Stimulated activated CD8-positive, alpha-beta memory T cell treated with anti-CD3 and anti-CD28 coated beads, Interleukin-4, amount 100 ng/mL, for 48 hours (primary cell): Measurements from ENCODE around the gene BMP6.

Source experiments
- DNase-seq: peaks from one replicate; pipeline ENCODE4 v3.0.0-alpha.2; 2020

BMP6 gene

GRCh38 chr6:7725849-7726415, at the start of gene BMP6:
Gene BMP6 (plus strand): TSS chr6:7726099. CDS start chr6:7726956, 857 bp downstream.
- DNase-seq: peak; percentile 71

GRCh38 chr6:7677229-7677628, 48.7 kb upstream of the BMP6 start:
- no peak for DNase-seq

GRCh38 chr6:7680393-7681075, 45.4 kb upstream of the BMP6 start:
- no peak for DNase-seq

GRCh38 chr6:7681449-7681848, 44.5 kb upstream of the BMP6 start:
- no peak for DNase-seq

GRCh38 chr6:7684076-7684475, 41.8 kb upstream of the BMP6 start:
- no peak for DNase-seq

GRCh38 chr6:7684843-7685242, 41.1 kb upstream of the BMP6 start:
- no peak for DNase-seq

- DNase-seq: no peak
Measured at GRCh38 chr6:7685276-7685675, 40.6 kb upstream of the BMP6 start.

- no peak for DNase-seq
Measured at GRCh38 chr6:7687145-7688111, 38.5 kb upstream of the BMP6 start.

- DNase-seq: no peak
Measured at GRCh38 chr6:7691021-7691420, 34.9 kb upstream of the BMP6 start.

GRCh38 chr6:7691675-7692452, 34.0 kb upstream of the BMP6 start:
- peak; percentile 36 for DNase-seq

- DNase-seq: no peak
Measured at GRCh38 chr6:7692453-7692784, 33.5 kb upstream of the BMP6 start.

GRCh38 chr6:7693827-7694226, 32.1 kb upstream of the BMP6 start:
- DNase-seq: no peak

GRCh38 chr6:7696061-7696460, 29.8 kb upstream of the BMP6 start:
- DNase-seq: no peak

GRCh38 chr6:7697432-7697819, 28.5 kb upstream of the BMP6 start:
- no peak for DNase-seq

- no peak for DNase-seq
Measured at GRCh38 chr6:7697820-7698623, 27.9 kb upstream of the BMP6 start.

- no peak for DNase-seq
Measured at GRCh38 chr6:7701212-7701834, 24.6 kb upstream of the BMP6 start.

GRCh38 chr6:7703148-7703680, 22.7 kb upstream of the BMP6 start:
- no peak for DNase-seq

- DNase-seq: no peak
Measured at GRCh38 chr6:7705483-7705882, 20.4 kb upstream of the BMP6 start.

- DNase-seq: no peak
Measured at GRCh38 chr6:7706269-7706668, 19.6 kb upstream of the BMP6 start.

- no peak for DNase-seq
Measured at GRCh38 chr6:7707787-7708186, 18.1 kb upstream of the BMP6 start.

- DNase-seq: no peak
Measured at GRCh38 chr6:7719364-7719850, 6.5 kb upstream of the BMP6 start.
